Measurements from ENCODE around the gene NLRP7. TPM values are rescaled to one million over a fixed set of nuclear protein-coding genes. Genes with fewer than 3 reads are reported as not detected.
"Not testable (repeated sequence)": the region's sequence is repeated elsewhere in the genome, so short reads cannot be mapped to it uniquely, and the experiment has no call there.

The NLRP7 gene
- not detected in 2 replicates for total RNA-seq (2014; rRNA removed; shearing (Covaris generic))
- not detected in 2 replicates for polyA plus RNA-seq (2014; cell fraction: nucleus; rRNA removed)

DNA sequence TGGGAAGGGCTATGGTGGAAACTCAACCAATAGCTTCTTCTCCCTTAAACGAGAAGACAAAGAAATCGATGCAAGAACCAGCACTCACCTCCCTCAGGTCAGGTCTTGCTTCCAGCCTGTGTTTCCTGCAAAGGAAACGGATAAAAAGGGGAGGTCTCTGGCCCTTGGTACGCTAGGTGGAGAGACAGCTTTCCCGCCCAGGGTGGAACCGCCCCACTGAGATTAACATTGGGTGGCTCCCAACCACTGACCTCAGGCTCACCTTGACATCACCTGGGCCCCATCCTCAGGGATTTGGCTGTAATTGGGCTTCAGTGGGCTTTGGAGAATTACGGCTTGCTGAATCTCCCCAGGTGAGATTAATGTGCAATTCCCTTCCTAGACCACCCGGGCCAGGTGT, at the start of gene NLRP7:
TSS of gene NLRP7 (minus strand) at position 150 of the 400 bp plus-strand sequence.
- no peak for DNase-seq (ENCODE audit: extremely low read depth, low read depth)

DNA sequence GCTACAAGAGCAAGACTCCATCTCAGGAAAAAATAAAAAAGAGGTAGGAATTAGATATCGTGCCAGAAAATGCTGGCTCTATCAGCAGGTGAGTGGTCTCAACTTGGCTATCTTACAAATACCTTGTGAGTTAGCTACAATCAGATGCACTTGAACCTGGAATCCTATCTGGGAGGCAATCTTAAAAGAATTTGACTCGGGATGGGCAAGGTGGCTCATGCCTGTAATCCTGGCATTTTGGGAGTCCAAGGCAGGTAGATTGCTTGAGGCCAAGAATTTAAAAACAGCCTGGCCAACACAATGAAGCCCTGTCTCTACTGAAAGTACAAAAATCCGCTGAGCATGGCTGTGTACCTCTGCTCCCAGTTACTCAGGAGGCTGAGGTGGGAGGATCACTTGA, 48.2 kb upstream of the NLRP7 start:
- no peak for DNase-seq (ENCODE audit: extremely low read depth, low read depth)

DNA sequence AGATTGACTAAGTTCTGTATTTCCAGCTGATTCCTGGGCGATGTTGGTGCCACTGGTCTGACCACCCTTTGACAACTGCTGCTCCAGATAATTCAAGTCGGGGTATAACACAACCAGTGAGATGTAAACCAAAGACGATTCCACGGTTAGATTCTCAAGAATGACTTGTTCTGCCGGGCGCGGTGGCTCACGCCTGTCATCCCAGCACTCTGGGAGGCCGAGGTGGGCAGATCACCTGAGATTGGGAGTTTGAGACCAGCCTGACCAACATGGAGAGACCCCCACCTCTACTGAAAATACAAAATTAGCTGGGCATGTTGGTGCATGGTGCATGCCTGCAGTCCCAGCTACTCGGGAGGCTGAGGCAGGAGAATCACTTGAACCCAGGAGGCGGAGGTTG, 42.2 kb upstream of the NLRP7 start:
- not testable (repeated sequence) for DNase-seq (ENCODE audit: extremely low read depth, low read depth)

DNA sequence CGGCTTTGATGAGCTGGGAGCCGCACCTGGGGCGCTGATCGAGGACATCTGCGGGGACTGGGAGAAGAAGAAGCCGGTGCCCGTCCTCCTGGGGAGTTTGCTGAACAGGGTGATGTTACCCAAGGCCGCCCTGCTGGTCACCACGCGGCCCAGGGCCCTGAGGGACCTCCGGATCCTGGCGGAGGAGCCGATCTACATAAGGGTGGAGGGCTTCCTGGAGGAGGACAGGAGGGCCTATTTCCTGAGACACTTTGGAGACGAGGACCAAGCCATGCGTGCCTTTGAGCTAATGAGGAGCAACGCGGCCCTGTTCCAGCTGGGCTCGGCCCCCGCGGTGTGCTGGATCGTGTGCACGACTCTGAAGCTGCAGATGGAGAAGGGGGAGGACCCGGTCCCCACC, 35.2 kb upstream of the NLRP7 start:
- DNase-seq (ENCODE audit: extremely low read depth, low read depth): not testable (repeated sequence)

DNA sequence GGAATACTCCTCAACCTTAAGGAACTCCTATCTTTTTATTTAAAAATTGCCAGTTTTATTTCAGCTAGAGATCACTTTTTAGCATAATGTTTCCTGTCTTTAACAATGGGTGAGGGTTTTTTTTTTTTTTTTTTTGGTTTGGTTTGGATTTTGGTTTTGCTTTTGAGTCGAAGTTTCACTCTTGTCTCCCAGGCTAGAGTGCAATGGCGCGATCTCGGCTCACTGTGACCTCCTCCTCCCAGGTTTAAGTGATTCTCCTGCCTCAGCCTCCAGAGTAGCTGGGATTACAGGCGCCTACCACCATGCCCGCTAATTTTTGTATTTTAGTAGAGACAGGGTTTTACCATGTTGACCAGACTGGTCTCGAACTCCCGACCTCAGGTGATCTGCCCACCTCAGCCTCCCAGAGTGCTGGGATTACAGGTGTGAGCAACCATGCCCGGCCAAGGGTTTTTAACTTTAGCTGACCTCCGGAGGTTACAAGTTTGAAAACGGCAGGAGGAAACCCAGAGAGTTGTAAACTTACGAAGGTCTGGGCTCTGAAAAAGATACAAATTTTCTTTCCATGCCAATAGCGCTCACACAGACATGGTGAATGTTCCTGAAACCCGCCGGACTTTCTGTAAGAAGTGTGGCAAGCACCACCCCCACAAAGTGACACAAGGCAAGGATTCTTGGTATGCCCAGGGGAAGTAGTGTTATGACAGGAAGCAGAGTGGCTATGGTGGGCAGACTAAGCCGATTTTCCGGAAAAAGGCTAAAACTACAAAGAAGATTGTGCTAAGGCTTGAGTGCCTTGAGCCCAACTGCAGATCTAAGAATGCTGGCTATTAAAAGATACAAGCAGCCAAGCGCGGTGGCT, 26.1 kb upstream of the NLRP7 start:
- DNase-seq (ENCODE audit: extremely low read depth, low read depth): not testable (repeated sequence)

DNA sequence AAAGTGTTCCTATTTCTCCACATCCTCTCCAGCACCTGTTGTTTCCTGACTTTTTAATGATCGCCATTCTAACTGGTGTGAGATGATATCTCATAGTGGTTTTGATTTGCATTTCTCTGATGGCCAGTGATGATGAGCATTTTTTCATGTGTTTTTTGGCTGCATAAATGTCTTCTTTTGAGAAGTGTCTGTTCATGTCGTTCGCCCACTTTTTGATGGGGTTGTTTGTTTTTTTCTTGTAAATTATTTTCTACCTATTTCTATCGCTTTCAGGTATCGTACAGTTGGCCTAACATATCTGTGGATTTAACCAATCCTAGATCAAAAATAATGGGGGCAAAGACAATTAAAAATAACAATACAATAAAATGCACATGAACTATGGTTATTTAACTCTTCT, 24.1 kb upstream of the NLRP7 start:
- DNase-seq (ENCODE audit: extremely low read depth, low read depth): not testable (repeated sequence)

DNA sequence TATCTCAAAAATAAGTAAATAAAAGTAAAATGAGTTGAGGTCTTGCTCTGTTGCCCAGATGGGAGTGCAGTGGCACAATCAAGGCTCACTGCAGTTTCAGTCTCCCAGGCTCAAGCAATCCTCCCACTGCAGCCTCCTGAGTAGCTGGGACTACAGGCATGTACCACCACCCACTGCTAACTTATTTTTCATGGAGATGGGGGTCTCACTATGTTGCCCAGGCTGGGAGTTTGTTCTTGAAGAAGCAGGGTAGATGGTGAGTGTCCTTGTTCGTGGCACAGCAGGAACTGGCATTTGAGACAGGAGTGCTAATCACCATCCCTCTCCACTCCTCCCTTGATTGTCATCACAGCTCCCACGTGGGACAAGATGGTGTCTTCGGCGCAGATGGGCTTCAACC, 22.3 kb upstream of the NLRP7 start:
- DNase-seq (ENCODE audit: extremely low read depth, low read depth): no peak

DNA sequence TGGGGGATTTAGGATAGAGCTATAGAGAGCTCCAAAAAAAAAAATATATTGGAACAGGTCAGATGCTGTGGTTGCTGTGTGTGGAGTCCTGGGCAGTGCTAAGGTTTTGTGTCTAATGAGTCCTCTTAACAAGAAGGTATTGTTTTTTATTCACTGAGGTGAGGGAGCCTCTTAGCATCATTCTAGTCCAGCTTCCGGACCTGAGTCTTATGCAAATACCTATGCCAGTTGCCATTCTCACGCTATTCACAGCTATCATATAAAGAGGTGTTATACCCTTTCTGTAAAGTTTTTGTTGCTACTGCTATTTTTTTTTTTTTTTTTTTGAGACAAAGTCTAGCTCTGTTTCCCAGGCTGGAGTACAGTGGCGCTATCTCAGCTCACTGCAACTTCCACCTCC, 20.3 kb upstream of the NLRP7 start:
- no peak for DNase-seq (ENCODE audit: extremely low read depth, low read depth)

DNA sequence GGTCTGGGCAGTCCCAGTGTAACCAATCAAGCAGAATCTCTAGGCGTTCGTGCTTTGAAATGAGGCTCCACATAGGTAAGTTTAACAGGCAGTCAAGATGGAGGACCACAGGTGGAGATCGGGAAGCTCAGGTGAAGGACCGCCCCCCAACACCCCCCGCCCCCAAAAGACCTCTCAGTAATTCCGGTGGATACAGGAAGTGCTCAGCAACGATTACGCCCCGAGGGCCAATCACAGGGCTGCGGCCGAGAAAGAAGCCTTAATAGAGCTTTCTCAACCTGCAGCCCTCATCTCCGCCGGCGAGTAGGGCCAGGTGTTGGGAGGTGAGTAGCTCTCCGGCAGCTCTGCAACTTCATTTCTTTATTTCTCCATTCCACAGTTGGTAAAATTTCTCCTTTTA, 17.7 kb upstream of the NLRP7 start:
- not testable (repeated sequence) for DNase-seq (ENCODE audit: extremely low read depth, low read depth)

DNA sequence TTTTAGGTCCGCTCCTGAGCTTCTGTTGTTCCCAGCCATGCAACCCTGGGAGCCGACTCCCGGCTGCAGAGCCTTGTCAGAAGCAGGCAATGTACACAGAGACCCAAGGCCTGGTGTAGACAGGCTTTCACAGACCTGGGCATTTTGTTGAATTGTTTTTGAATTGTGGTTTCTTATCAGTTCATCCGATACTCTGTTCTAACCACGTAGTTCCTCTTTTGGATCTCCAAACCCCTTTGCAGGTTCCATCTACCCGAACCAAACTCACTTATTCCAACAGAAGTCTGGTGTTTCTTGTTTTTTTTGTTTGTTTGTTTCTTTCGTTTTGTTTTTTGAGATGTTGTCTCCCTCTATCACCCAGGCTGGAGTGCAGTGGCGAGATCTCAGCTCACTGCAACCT, 12.5 kb upstream of the NLRP7 start:
- no peak for DNase-seq (ENCODE audit: extremely low read depth, low read depth)

DNA sequence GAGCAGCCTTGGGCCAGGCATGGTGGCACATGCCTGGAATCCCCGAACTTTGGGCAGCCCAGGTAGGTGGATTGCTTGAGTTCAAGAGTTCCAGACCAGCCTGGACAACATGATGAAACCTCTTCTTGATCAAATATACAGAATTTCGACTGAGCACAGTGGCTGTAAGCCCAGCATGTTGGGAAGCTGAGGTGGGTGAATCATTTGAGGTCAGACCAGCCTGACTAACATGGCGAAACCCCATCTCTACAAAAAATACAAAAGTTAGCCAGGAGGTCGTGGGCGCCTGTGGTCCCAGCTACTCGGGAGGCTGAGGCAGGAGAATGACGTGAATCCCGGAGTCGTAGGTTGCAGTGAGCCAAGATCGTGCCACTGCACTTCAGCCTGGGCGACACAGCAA, 8.0 kb upstream of the NLRP7 start:
- no peak for DNase-seq (ENCODE audit: extremely low read depth, low read depth)

DNA sequence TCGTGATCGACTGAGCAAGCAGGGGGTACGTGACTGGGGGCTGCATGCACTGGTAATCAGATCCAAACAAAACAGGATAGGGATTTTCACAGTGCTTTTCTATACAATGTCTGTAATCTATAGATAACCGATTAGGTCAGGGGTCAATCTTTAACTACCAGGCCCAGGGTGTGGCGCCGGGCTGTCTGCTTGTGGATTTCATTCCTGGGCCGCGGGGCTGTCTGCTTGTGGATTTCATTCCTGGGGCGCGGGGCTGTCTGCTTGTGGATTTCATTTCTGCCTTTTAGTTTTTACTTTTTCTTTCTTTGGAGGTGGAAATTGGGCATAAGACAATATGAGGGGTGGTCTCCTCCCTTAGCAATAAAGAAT, 6.0 kb upstream of the NLRP7 start:
- DNase-seq (ENCODE audit: extremely low read depth, low read depth): not testable (repeated sequence)

DNA sequence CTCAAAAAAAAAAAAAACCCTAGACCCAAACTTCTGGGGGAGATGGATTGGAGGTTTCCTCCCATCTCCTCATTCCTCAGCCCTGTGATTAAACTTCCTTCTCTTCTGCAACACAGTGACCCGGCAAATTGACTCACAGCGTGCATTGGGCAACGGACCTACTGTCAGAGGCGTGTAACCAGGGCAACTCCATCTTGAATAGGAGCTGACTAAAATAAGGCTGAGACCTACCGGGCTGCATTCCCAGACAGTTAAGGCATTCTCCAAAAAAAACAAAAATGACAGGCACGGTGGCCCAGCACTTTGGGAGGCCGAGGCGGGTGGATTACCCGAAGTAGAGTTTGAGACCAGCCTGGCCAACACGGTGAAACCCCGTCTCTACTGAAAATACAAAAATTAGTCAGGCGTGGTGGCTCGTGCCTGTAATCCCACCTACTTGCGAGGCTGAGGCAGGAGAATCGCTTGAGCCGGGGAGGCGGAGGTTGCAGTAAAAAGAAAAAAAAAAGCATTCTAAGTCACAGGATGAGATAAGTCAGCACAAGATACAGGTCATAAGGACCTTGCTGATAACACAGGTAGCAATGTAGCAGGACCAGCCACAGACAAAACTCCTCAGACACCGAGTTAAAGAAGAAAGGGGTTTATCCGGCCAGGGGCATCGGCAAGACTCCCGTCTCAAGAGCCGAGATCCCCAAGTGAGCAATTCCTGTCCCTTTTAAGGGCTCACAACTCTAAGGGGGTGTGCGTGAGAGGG, 5.4 kb upstream of the NLRP7 start:
- DNase-seq (ENCODE audit: extremely low read depth, low read depth): no peak

DNA sequence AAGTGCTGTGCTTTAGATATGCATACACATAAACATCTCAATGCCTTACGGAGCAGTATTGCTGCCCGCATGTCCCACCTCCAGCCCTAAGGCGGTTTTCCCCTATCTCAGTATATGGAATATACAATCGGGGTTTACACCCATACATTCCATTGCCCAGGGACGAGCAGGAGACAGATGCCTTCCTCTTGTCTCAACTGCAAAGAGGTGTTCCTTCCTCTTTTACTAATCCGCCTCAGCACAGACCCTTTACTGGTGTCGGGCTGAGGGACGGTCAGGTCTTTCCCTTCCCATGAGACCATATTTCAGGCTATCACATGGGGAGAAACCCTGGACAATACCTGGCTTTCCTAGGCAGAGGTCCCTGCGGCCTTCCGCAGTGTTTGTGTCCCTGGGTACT, 3.2 kb upstream of the NLRP7 start:
- not testable (repeated sequence) for DNase-seq (ENCODE audit: extremely low read depth, low read depth)

DNA sequence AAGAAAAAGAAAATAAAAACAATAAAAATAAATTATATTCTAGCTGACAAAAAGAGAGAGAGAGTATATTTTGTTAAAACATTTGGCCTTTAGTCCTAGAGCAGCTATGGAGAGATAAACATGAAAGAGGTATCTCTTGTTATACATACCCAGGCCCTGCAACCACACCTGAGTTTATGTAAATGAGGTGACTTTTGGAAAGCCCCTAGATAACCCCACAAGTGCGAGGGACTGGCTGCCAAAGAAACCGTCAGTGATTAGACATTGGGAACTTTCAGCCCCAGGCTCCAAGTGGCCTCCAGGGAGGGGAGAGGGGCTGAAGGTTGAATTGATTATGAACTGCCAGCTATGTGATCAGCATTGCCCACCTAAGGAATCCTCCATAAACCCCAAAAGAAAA, 2.1 kb upstream of the NLRP7 start:
- no peak for DNase-seq (ENCODE audit: extremely low read depth, low read depth)

DNA sequence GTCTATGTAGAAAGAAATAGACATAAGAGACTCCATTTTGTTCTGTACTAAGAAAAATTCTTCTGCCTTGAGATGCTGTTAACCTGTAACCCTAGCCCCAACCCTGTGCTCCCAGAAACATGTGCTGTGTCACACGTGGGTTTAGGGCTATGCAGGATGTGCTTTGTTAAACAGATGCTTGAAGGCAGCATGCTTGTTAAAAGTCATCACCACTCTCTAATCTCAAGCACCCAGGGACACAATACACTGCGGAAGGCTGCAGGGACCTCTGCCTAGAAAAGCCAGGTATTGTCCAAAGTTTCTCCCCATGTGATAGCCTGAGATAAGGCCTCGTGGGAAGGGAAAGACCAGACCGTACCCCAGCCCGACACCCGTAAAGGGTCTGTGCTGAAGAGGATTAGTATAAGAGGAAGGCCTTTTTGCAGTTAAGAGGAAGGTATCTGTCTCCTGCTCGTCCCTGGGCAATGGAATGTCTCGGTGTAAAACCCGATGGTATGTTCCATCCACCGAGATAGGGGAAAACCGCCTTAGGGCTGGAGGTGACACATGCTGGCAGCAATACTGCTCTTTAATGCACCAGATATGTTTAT, 3.5 kb downstream of the NLRP7 start:
- not testable (repeated sequence) for DNase-seq (ENCODE audit: extremely low read depth, low read depth)

DNA sequence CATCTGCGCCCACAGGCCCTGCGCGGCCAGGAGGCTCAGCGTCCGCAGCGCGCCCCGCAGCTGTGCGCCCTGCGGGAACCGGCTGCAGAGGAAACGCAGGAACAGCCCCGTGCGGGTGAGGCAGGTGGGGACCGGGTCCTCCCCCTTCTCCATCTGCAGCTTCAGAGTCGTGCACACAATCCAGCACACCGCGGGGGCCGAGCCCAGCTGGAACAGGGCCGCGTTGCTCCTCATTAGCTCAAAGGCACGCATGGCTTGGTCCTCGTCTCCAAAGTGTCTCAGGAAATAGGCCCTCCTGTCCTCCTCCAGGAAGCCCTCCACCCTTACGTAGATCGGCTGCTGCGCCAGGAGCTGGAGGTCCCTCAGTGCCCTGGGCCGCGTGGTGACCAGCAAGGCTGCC, 7.8 kb downstream of the NLRP7 start:
- DNase-seq (ENCODE audit: extremely low read depth, low read depth): not testable (repeated sequence)

DNA sequence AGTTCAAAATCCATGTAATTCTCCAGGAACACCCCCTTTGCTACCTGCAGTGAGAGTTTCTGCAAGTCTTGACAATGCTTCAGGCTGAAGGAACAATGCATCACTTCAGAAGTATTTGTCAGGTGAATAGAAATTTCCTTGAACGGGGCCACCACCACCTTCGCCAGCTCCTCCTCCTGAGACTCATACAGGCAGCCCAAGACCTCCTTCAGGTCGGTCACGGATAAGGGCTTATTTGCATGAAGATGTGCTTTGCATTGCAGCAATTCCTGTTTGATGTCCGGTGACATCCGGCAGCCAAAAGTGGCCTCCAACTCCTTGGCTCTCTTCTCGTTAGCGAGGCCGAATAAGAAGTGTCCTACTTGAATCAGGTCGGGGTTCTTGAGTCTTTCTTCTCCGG, 8.4 kb downstream of the NLRP7 start:
- DNase-seq (ENCODE audit: extremely low read depth, low read depth): no peak

DNA sequence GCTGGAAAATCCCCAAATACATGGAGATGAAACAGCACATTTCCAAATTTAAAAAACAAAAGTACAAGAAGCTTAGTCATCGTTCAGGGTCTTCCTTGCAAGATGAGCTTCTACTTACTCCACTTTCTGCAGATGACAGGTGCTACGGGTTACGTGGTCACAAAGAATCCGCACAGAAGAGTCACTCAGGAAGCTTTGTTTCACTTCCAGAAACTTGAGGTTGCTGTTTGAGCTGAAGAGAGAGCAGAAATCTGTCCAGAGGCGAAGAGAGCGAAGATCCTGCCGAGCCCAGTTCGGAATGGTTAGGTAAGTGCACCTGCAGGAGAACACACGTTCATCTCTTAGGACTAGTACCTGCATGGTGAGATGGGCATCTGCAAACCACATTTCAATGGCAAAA, 9.4 kb downstream of the NLRP7 start:
- no peak for DNase-seq (ENCODE audit: extremely low read depth, low read depth)

DNA sequence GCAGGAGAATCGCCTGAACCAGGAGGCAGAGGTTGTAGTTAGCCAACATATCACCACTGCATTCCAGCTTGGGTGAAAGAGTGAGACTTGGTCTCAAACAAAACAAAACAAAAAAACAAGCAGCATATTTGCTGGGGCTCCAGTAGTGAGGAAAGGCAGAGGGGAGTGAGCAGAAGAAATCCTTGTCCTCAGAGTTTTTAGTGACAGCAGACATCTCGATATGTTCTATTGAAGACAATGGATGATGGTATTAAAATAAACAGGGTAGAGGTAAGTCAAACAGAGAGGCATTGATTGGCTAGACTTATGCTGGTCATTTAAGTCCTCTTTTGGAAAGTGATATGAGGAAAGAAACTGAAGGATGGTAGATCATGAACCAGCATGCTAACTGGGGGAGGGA, 19.0 kb downstream of the NLRP7 start:
- no peak for DNase-seq (ENCODE audit: extremely low read depth, low read depth)

DNA sequence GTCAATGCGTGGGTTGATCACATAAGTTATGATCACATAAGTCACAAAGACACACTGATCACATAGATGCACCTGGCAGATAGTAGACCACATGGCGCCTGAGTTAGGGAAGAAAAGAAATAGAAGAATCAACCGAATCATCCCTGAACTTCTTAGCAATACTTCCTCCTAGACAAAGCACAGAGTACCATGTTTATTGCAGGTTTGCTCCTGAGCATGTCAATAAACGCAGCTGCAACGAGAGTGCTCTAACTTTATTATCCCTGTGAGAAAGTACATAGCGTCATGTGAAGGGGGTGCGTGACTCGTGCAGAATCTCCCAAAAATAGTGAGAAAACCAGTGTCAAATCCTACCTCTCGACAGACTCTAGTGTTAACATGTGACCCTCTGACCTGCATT, 24.1 kb downstream of the NLRP7 start:
- no peak for DNase-seq (ENCODE audit: extremely low read depth, low read depth)

DNA sequence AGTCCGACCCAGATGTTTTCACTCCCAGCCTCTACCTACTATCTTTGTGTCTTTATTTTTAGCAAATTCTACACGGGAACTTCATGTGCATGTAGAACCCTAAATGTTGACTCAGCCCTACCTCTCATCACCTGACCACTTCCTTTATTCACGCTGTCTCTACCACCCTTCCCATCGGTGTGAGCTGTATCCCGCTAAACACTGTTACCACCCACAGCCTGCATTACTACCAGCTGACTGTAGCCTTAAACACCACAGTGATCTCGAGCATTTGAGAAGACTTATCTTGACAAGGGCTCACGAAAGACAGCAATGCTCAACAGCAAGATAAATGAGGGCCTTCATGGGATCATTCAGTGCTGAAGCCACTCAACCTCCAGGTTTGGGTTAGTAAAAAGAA, 26.2 kb downstream of the NLRP7 start:
- DNase-seq (ENCODE audit: extremely low read depth, low read depth): no peak

Measured in NCI-H460 (cell line).